HEK293 (cell line): ENCODE data around the gene BMP2.

Source experiments
- CTCF ChIA-PET: fragments of 350-600 bp; formaldehyde crosslinking; extraction: SDS; loops from one replicate; lab custom pipeline; 2021; ENCODE audit warnings: antibody characterized with exemption; lab: Yijun Ruan, JAX
- POLR2A ChIA-PET: fragments of 300-600 bp; formaldehyde crosslinking; extraction: SDS; loops from one replicate; lab custom pipeline; 2020; ENCODE audit warnings: antibody characterized with exemption, inconsistent platforms; lab: Yijun Ruan, JAX
- H3K27ac ChIP-seq: fragments of 200-500 bp; sonication (Bioruptor generic); 2 replicates; pipeline ENCODE4 v1.5.1; 2014; ENCODE audit warnings: low read depth, low read length, control low read depth, inconsistent platforms; ENCODE audit errors: extremely low read depth
- H3K36me3 ChIP-seq, 2 experiments: fragments of 200-500 bp in 1 of 2; sonication (Bioruptor generic) in 1 of 2; 1 replicate in 1 of 2; 2 replicates in 1 of 2; pipeline ENCODE4 v1.5.1; 2014 to 2017; ENCODE audit warnings: inconsistent platforms in 2 of 2, low read length in 2 of 2; ENCODE audit not compliant: control insufficient read depth in 2 of 2, insufficient read depth in 1 of 2
- H3K4me1 ChIP-seq: fragments of 200-500 bp; sonication (Bioruptor generic); 2 replicates; pipeline ENCODE4 v1.5.1; 2014; ENCODE audit warnings: mild to moderate bottlenecking, low read length, inconsistent platforms; ENCODE audit not compliant: control insufficient read depth, insufficient read depth
- H3K4me3 ChIP-seq: 2 replicates; pipeline ENCODE4 v1.5.1; 2011; ENCODE audit warnings: low read depth, mild to moderate bottlenecking, control low read depth, low read length, moderate library complexity
- H3K9me3 ChIP-seq: fragments of 200-500 bp; sonication (Bioruptor generic); 2 replicates; pipeline ENCODE4 v1.5.1; 2014; ENCODE audit warnings: low read depth, low read length, inconsistent platforms; ENCODE audit not compliant: control insufficient read depth, insufficient read depth
- OVOL3 ChIP-seq: fragments of 450-650 bp; formaldehyde crosslinking; IDR thresholded peaks from 2 replicates; pipeline ENCODE4 v1.5.1; 2016; ENCODE audit warnings: missing biosample characterization, missing genetic modification characterization
- SALL2 ChIP-seq: fragments of 450-650 bp; formaldehyde crosslinking; IDR thresholded peaks from 2 replicates; pipeline ENCODE4 v1.5.0; 2017; ENCODE audit warnings: missing biosample characterization, mild to moderate bottlenecking, missing genetic modification characterization, borderline replicate concordance
- SCRT2 ChIP-seq: fragments of 450-650 bp; formaldehyde crosslinking; IDR thresholded peaks from 2 replicates; pipeline ENCODE4 v1.5.1; 2016; ENCODE audit warnings: missing biosample characterization, missing genetic modification characterization
- YY2 ChIP-seq: fragments of 450-650 bp; formaldehyde crosslinking; IDR thresholded peaks from 2 replicates; pipeline ENCODE4 v1.5.1; 2016; ENCODE audit warnings: missing biosample characterization, missing genetic modification characterization
- ZBTB17 ChIP-seq: fragments of 450-650 bp; formaldehyde crosslinking; IDR thresholded peaks from 2 replicates; pipeline ENCODE4 v1.5.1; 2016; ENCODE audit warnings: missing biosample characterization, missing genetic modification characterization
- ZNF114 ChIP-seq: fragments of 450-650 bp; formaldehyde crosslinking; IDR thresholded peaks from 2 replicates; pipeline ENCODE4 v1.5.0; 2017; ENCODE audit warnings: missing biosample characterization, missing genetic modification characterization
- ZNF157 ChIP-seq: fragments of 450-650 bp; formaldehyde crosslinking; IDR thresholded peaks from 2 replicates; pipeline ENCODE4 v1.5.1; 2016; ENCODE audit warnings: missing biosample characterization, missing genetic modification characterization
- ZNF184 ChIP-seq: fragments of 450-650 bp; IDR thresholded peaks from 2 replicates; pipeline ENCODE4 v1.5.1; 2018; ENCODE audit warnings: missing biosample characterization, mild to moderate bottlenecking, missing genetic modification characterization
- ZNF221 ChIP-seq: fragments of 450-650 bp; formaldehyde crosslinking; IDR thresholded peaks from 2 replicates; pipeline ENCODE4 v1.5.1; 2017; ENCODE audit warnings: missing biosample characterization, missing genetic modification characterization, borderline replicate concordance
- ZNF23 ChIP-seq: fragments of 450-650 bp; formaldehyde crosslinking; IDR thresholded peaks from 2 replicates; pipeline ENCODE4 v1.5.1; 2016; ENCODE audit warnings: missing biosample characterization, missing genetic modification characterization, borderline replicate concordance
- ZNF324 ChIP-seq: fragments of 450-650 bp; formaldehyde crosslinking; IDR thresholded peaks from 2 replicates; pipeline ENCODE4 v1.5.1; 2016; ENCODE audit warnings: missing biosample characterization, missing genetic modification characterization
- ZNF48 ChIP-seq: fragments of 450-650 bp; formaldehyde crosslinking; IDR thresholded peaks from 2 replicates; pipeline ENCODE4 v1.5.1; 2016; ENCODE audit warnings: missing biosample characterization, missing genetic modification characterization
- ZNF510 ChIP-seq: fragments of 450-650 bp; formaldehyde crosslinking; IDR thresholded peaks from 2 replicates; pipeline ENCODE4 v1.5.1; 2018; ENCODE audit warnings: mild to moderate bottlenecking, missing genetic modification characterization, missing biosample characterization; ENCODE audit not compliant: insufficient replicate concordance
- ZNF521 ChIP-seq: fragments of 450-650 bp; formaldehyde crosslinking; IDR thresholded peaks from 2 replicates; pipeline ENCODE4 v1.5.1; 2017; ENCODE audit warnings: missing biosample characterization, mild to moderate bottlenecking, missing genetic modification characterization
- ZNF544 ChIP-seq: fragments of 450-650 bp; formaldehyde crosslinking; IDR thresholded peaks from 2 replicates; pipeline ENCODE4 v1.5.0; 2017; ENCODE audit warnings: missing biosample characterization, missing genetic modification characterization
- ZNF561 ChIP-seq: fragments of 450-650 bp; IDR thresholded peaks from 2 replicates; pipeline ENCODE4 v1.5.1; 2018; ENCODE audit warnings: missing biosample characterization, missing genetic modification characterization, borderline replicate concordance
- ZNF600 ChIP-seq: fragments of 450-650 bp; formaldehyde crosslinking; IDR thresholded peaks from 2 replicates; pipeline ENCODE4 v1.5.1; 2016; ENCODE audit warnings: missing biosample characterization, missing genetic modification characterization
- ZNF610 ChIP-seq: fragments of 450-650 bp; formaldehyde crosslinking; IDR thresholded peaks from 2 replicates; pipeline ENCODE4 v1.5.1; 2016; ENCODE audit warnings: missing biosample characterization, missing genetic modification characterization, borderline replicate concordance
- ZNF785 ChIP-seq: fragments of 450-650 bp; formaldehyde crosslinking; IDR thresholded peaks from 2 replicates; pipeline ENCODE4 v1.5.1; 2016; ENCODE audit warnings: missing biosample characterization, missing genetic modification characterization
- ZNF792 ChIP-seq: fragments of 450-650 bp; formaldehyde crosslinking; IDR thresholded peaks from 2 replicates; pipeline ENCODE4 v1.5.1; 2016; ENCODE audit warnings: missing biosample characterization, missing genetic modification characterization
- ZSCAN16 ChIP-seq: fragments of 450-650 bp; formaldehyde crosslinking; IDR thresholded peaks from 2 replicates; pipeline ENCODE4 v1.5.1; 2016; ENCODE audit warnings: missing biosample characterization, missing genetic modification characterization
- TF ChIP-seq, protein P1 (sequence below): fragments of 450-650 bp; formaldehyde crosslinking; IDR thresholded peaks from 2 replicates; pipeline ENCODE4 v1.5.1; 2016; ENCODE audit warnings: missing biosample characterization, missing genetic modification characterization
- TF ChIP-seq, protein P2 (sequence below): fragments of 450-650 bp; formaldehyde crosslinking; IDR thresholded peaks from 2 replicates; pipeline ENCODE4 v1.5.1; 2017; ENCODE audit warnings: missing biosample characterization, mild to moderate bottlenecking, missing genetic modification characterization, moderate library complexity

BMP2 gene

DNA sequence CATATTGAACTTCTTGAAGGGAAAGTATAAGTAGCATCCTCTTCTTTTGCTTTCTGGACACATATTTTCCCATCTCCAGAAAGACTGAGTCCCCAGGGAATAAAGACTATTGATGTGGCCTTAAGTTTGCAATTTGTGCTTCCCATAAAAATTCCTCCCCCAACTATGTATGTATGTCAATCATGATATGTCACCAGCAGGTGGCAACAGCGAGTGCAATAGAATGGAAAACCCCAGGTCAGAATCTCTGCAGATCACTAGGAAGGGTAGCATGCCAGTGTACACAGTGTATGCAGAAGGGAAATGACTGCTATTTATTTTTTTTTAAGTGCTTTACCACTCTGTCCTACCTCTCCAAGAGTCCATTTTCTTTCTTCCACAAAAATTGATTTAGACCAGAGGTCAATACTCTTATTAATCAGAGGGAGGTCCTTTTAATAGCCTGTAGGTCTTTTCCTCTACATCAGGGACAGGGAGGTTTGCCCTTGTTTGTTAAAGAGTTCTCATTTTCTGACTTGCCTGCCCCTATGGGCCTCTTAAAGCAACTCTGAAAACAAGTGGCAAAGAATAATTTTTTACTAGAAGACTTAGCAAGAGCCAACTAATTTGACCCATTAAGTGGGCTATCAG, 61.4 kb downstream of the BMP2 start:
- TF ChIP-seq ZNF600 (tag by site-specific recombination) (no peak), ZNF114 (no peak), ZNF221 (tag by site-specific recombination) (no peak), ZNF785 (tag by site-specific recombination) (no peak), ZSCAN16 (tag by site-specific recombination) (no peak), SALL2 (no peak)
- Histone ChIP-seq H3K36me3 (no peaks in the 10 kb centered on the region), H3K27ac (no peak overlapping the region), H3K4me1 (no peaks in the 10 kb centered on the region), H3K9me3 (no peaks in the 10 kb centered on the region), H3K4me3 (no peak overlapping the region)
- ChIA-PET POLR2A (no interaction called here), CTCF (interaction anchor here (0.6 to 3.3 kb wide), 26 partner anchors 7 to 1698 kb away, joined by 3 to 12 read pairs (median 4); no protein-coding TSS in a partner anchor)

DNA sequence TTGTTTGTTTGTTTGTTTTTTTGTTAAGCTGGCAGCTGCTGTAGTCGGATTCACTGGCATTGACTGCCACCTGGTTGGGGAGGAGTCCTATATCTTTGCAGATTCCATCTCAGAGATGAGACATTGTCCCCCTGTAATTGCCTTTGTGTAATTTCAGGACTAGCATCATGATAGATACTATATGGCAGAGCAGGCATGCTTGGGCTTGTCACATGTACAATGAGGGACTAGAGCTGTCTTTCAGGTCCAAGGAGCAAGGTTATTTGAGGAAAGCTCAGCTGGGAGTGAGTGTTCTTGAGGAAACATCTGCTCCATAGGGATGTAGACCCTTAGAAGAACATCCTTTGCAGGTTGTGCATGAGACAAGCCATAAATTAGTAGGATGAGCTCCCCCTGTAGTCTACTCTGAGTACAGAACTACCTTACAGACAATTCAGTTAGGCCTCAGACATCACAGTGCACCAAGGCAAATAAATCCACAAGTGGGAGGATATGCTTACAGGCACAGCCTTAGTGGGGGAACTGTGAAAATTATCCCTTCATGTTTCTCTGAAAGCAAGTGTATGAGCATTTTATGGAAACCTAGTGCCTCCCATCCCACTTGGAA, 62.1 kb downstream of the BMP2 start:
- POLR2A ChIA-PET, result no interaction called here
- no peaks in the 10 kb centered on the region for H3K36me3 ChIP-seq
- H3K9me3 ChIP-seq, result no peaks in the 10 kb centered on the region
- no peak overlapping the region for H3K4me3 ChIP-seq
- H3K27ac ChIP-seq, result no peak overlapping the region
- H3K4me1 ChIP-seq, result no peaks in the 10 kb centered on the region
- CTCF ChIA-PET, result interaction anchor here (0.6 to 1.7 kb wide), 21 partner anchors 9 to 1697 kb away, joined by 3 to 11 read pairs (median 4); no protein-coding TSS in a partner anchor
- TF ChIP-seq ZNF544 (tag by site-specific recombination) (no peak), ZNF521 (no peak), ZNF792 (tag by site-specific recombination) (no peak), OVOL3 (no peak), ZNF23 (tag by site-specific recombination) (no peak), ZBTB17 (no peak), SCRT2 (tag by site-specific recombination) (no peak), YY2 (tag by site-specific recombination) (no peak), ZNF561 (tag by site-specific recombination) (no peak), ZNF610 (tag by site-specific recombination) (no peak), ZNF48 (tag by site-specific recombination) (no peak), ZNF157 (tag by site-specific recombination) (no peak), ZNF324 (tag by site-specific recombination) (no peak), ZNF510 (no peak), ZNF184 (tag by site-specific recombination) (no peak)
- TF ChIP-seq, protein P1, sequence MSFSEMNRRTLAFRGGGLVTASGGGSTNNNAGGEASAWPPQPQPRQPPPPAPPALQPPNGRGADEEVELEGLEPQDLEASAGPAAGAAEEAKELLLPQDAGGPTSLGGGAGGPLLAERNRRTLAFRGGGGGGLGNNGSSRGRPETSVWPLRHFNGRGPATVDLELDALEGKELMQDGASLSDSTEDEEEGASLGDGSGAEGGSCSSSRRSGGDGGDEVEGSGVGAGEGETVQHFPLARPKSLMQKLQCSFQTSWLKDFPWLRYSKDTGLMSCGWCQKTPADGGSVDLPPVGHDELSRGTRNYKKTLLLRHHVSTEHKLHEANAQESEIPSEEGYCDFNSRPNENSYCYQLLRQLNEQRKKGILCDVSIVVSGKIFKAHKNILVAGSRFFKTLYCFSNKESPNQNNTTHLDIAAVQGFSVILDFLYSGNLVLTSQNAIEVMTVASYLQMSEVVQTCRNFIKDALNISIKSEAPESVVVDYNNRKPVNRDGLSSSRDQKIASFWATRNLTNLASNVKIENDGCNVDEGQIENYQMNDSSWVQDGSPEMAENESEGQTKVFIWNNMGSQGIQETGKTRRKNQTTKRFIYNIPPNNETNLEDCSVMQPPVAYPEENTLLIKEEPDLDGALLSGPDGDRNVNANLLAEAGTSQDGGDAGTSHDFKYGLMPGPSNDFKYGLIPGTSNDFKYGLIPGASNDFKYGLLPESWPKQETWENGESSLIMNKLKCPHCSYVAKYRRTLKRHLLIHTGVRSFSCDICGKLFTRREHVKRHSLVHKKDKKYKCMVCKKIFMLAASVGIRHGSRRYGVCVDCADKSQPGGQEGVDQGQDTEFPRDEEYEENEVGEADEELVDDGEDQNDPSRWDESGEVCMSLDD, result no peak
- TF ChIP-seq, protein P2, sequence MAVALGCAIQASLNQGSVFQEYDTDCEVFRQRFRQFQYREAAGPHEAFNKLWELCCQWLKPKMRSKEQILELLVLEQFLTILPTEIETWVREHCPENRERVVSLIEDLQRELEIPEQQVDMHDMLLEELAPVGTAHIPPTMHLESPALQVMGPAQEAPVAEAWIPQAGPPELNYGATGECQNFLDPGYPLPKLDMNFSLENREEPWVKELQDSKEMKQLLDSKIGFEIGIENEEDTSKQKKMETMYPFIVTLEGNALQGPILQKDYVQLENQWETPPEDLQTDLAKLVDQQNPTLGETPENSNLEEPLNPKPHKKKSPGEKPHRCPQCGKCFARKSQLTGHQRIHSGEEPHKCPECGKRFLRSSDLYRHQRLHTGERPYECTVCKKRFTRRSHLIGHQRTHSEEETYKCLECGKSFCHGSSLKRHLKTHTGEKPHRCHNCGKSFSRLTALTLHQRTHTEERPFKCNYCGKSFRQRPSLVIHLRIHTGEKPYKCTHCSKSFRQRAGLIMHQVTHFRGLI (tag by site-specific recombination), result no peak
- TF ChIP-seq, all 188 proteins: peak for 0
